ENCODE measurements around the gene RAB4B.
"Not testable (repeated sequence)": the region's sequence is repeated elsewhere in the genome, so short reads cannot be mapped to it uniquely, and the experiment has no call there.

RAB4B gene

GRCh38 chr19:40825460-40826095 is 47.5 kb downstream of the RAB4B start:
- not testable (repeated sequence) for DNase-seq

- DNase-seq, result not testable (repeated sequence)
Measured at GRCh38 chr19:40826312-40826698, 48.3 kb downstream of the RAB4B start.

- DNase-seq, result peak; percentile 23
Measured at GRCh38 chr19:40826699-40827385, 48.8 kb downstream of the RAB4B start.

GRCh38 chr19:40827386-40828247 is 49.6 kb downstream of the RAB4B start:
- DNase-seq, result no peak

- no peak for DNase-seq
Measured at GRCh38 chr19:40829205-40829604, 51.2 kb downstream of the RAB4B start.

GRCh38 chr19:40830741-40831140 is 52.7 kb downstream of the RAB4B start:
- not testable (repeated sequence) for DNase-seq

GRCh38 chr19:40831502-40832430 is 53.7 kb downstream of the RAB4B start:
- no peak for DNase-seq

- DNase-seq, result not testable (repeated sequence)
Measured at GRCh38 chr19:40832431-40832790, 54.4 kb downstream of the RAB4B start.

GRCh38 chr19:40833728-40834533 is 55.9 kb downstream of the RAB4B start:
- not testable (repeated sequence) for DNase-seq

- DNase-seq, result no peak
Measured at GRCh38 chr19:40836754-40837429, 58.8 kb downstream of the RAB4B start.

GRCh38 chr19:40838477-40838876 is 60.4 kb downstream of the RAB4B start:
- DNase-seq, result not testable (repeated sequence)

- DNase-seq, result not testable (repeated sequence)
Measured at GRCh38 chr19:40842012-40842411, 64.0 kb downstream of the RAB4B start.

GRCh38 chr19:40842997-40843652 is 65.1 kb downstream of the RAB4B start:
- DNase-seq, result not testable (repeated sequence)

- DNase-seq, result peak; percentile 60
Measured at GRCh38 chr19:40843653-40844052, 65.6 kb downstream of the RAB4B start.
